Cardiac muscle cell (in vitro differentiated cells and primary cell): ENCODE measurements around the gene SEC61B. TPM values are rescaled to one million over a fixed set of nuclear protein-coding genes. Genes with fewer than 3 reads are reported as not detected.

Source experiments
- DNase-seq, 2 donors: peaks; one replicate each; pipeline versions ENCODE4 v3.0.0 to v3.0.0-alpha.2; 2010 to 2017; ENCODE audit warnings: low read depth in 1 of 2, low spot score in 1 of 2
- H3K27ac ChIP-seq: fragments of 200-600 bp; sonication (generic); 2 replicates; pipeline ENCODE4 v1.5.1; 2016
- H3K27me3 ChIP-seq: fragments of 200-600 bp; sonication (generic); 2 replicates; pipeline ENCODE4 v1.6.0; 2016; ENCODE audit warnings: control low read depth
- H3K36me3 ChIP-seq: fragments of 200-600 bp; sonication (generic); 2 replicates; pipeline ENCODE4 v1.5.1; 2016; ENCODE audit warnings: control low read depth
- H3K4me1 ChIP-seq: fragments of 200-600 bp; sonication (generic); 2 replicates; pipeline ENCODE4 v1.8.1; 2017; ENCODE audit warnings: low read depth, mild to moderate bottlenecking, mixed run types
- H3K4me3 ChIP-seq: fragments of 200-600 bp; sonication (generic); 2 replicates; pipeline ENCODE4 v1.5.1; 2016; ENCODE audit warnings: mild to moderate bottlenecking
- H3K9me3 ChIP-seq: fragments of 200-600 bp; sonication (generic); 2 replicates; pipeline ENCODE4 v1.5.1; 2017; ENCODE audit warnings: low read depth, mild to moderate bottlenecking, control low read depth
- polyA plus RNA-seq: library from polyadenylated mRNA; unstranded; fragments of >200 nt; fragmentation: Nextera tagmentation; extraction: Ambion mirVana; gene quantifications from 2 replicates; pipeline ENCODE4 v1.2.1, GENCODE V29; 2016
- total RNA-seq: library from RNA; depleted of rRNA; stranded (reverse); fragments of >200 nt; gene quantifications from 2 replicates; pipeline ENCODE4 v1.2.3, GENCODE V29; 2016
- TF ChIP-seq, protein P1 (sequence below): IDR thresholded peaks from 2 replicates; pipeline ENCODE4 v1.5.1; 2012; ENCODE audit warnings: low read depth, mild to moderate bottlenecking, low read length

The SEC61B gene
- total and polyA plus RNA-seq, 2 experiments from 2014 or later: 57.8 to 213 TPM

DNA sequence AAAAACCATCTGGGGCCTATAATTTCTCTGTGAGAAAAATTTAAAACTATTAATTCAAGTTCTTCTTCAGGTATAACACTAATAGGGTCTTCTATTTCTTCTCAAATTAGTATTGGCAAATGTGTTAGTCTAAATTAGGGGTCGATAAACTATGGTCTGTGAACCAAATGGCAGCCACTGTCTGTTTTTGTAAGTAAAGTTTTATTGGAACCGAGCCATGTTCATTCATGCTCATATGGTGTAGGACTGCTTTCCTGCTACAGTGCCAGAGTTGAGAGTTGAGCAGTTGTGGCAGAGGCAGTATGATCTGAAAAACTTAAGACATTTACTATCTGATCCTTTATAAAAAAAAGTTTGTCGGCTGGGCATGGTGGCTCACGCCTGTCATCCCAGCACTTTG, 29.1 kb downstream of the SEC61B start:
- Histone ChIP-seq H3K4me1 (no peaks in the 10 kb centered on the region), H3K36me3 (no peaks in the 10 kb centered on the region), H3K4me3 (no peak overlapping the region), H3K27ac (no peak overlapping the region), H3K27me3 (no peaks in the 10 kb centered on the region), H3K9me3 (no peaks in the 10 kb centered on the region)
- TF ChIP-seq, protein P1, sequence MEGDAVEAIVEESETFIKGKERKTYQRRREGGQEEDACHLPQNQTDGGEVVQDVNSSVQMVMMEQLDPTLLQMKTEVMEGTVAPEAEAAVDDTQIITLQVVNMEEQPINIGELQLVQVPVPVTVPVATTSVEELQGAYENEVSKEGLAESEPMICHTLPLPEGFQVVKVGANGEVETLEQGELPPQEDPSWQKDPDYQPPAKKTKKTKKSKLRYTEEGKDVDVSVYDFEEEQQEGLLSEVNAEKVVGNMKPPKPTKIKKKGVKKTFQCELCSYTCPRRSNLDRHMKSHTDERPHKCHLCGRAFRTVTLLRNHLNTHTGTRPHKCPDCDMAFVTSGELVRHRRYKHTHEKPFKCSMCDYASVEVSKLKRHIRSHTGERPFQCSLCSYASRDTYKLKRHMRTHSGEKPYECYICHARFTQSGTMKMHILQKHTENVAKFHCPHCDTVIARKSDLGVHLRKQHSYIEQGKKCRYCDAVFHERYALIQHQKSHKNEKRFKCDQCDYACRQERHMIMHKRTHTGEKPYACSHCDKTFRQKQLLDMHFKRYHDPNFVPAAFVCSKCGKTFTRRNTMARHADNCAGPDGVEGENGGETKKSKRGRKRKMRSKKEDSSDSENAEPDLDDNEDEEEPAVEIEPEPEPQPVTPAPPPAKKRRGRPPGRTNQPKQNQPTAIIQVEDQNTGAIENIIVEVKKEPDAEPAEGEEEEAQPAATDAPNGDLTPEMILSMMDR: no peak
- DNase-seq: no peak

DNA sequence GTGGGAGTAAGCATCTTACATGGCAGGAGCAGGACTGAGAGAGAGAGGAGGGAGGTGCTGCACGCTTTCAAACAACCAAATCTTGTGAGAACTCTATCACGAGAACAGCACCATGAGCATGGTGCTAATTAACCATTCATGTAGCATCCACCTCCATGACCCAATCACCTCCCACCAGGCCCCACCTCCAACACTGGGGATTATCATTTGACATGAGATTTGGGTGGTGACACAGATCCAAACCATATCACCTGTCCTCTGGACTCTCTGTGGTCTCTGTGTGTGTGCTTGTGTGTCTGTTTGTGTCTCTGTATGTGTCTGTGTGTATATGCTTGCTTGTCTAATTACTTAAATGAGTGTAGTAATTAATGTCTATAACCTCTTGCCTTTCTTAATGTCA, 31.1 kb downstream of the SEC61B start:
- TF ChIP-seq, protein P1: no peak
- no peak for DNase-seq
- no peaks in the 10 kb centered on the region for H3K9me3 ChIP-seq
- H3K27me3 ChIP-seq: no peaks in the 10 kb centered on the region
- no peak overlapping the region for H3K4me3 ChIP-seq
- no peaks in the 10 kb centered on the region for H3K36me3 ChIP-seq
- H3K27ac ChIP-seq: no peak overlapping the region
- no peaks in the 10 kb centered on the region for H3K4me1 ChIP-seq

DNA sequence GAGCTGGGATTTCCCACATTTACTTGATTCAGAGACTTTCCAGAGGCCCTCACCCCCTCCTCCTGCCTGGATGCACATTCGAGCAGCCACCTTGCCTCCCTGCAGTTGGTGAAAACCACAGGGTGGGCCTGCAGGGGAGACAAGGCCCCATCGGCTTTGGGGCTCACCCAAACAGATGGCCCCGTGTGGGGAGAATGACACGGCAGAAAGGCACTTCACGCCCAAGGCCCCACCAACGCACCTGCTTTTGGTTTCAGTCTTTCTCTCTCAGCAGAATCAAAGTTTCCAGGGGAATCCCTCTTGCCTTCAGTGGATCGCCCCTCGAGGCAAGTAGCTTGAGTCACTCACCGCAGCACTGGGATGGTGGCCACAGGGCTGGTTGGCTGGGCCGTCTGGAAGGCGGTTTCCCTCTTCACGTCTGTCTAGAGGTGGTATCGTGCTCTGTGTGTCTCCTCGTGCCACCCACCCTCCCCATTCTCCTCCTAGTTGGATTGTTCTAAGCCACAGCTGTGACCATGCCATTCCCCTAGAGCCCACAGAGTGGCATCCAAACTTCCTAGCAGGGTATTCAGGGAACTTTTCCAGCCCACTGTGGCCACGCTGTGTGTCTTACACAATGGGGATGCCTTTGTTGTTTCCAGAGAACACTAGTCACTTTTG, 31.8 kb downstream of the SEC61B start:
- Histone ChIP-seq H3K36me3 (no peaks in the 10 kb centered on the region), H3K4me3 (no peak overlapping the region), H3K27ac (no peak overlapping the region), H3K9me3 (no peaks in the 10 kb centered on the region), H3K4me1 (peaks cover 3% of the 10 kb centered on the region), H3K27me3 (no peaks in the 10 kb centered on the region)
- TF ChIP-seq, protein P1: no peak
- no peak for DNase-seq

- Histone ChIP-seq H3K27ac (no peak overlapping the region), H3K27me3 (no peaks in the 10 kb centered on the region), H3K9me3 (no peaks in the 10 kb centered on the region), H3K36me3 (no peaks in the 10 kb centered on the region), H3K4me3 (no peak overlapping the region), H3K4me1 (peaks cover 16% of the 10 kb centered on the region)
- TF ChIP-seq, protein P1: no peak
- no peak for DNase-seq
Measured at GRCh38 chr9:99255651-99256050, 33.6 kb downstream of the SEC61B start.

DNA sequence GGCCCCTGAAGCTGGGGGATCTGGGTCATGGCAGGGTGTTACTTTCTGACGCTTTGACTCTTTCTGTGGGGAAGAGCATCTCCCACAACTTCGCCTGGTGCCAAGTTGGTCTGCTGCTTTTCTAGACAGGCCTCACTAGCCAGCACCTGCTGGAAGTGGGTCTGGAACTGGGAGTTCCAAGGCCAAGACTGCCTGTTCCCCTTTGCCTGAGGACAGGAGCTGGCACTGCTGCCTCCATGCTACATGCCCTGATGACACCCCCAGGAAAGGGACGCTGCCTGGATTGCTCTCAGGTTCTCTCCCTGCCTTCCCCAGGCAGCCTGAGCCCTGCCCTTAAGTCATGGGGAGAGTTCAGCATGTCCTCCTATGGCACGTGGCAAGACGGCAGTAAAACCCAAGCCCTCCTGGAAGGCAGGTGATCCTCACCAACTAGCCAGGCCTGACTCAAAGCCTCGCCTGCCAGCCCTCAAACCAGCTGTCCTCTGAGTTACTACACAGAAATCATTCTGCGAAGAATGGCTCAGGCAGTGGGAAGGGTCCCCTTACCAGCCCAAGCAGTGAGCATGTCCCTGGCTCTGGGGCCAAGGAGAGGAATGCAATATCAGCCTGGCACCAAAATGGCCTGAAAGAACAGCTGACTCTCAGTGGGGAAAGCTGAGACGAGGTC, 35.8 kb downstream of the SEC61B start:
- TF ChIP-seq, protein P1: no peak
- no peaks in the 10 kb centered on the region for H3K9me3 ChIP-seq
- no peak for DNase-seq
- no peak overlapping the region for H3K4me3 ChIP-seq
- no peaks in the 10 kb centered on the region for H3K36me3 ChIP-seq
- no peak overlapping the region for H3K27ac ChIP-seq
- no peaks in the 10 kb centered on the region for H3K27me3 ChIP-seq
- H3K4me1 ChIP-seq: peaks cover 16% of the 10 kb centered on the region
